Cerebellar nuclear complex (tissue), 1 donor: Measurements from ENCODE around the gene ADAM11.

Experiments used
- DNase-seq, 2 experiments: peaks; one replicate each; lab custom pipeline; 2025; lab: John Stamatoyannopoulos, UW

ADAM11 gene

GRCh38 chr17:44830359-44831288 is 71.8 kb downstream of the ADAM11 start:
- peak in 1 of 2 experiments; percentile 8 for DNase-seq

- no peak for DNase-seq
These were observed 72.6 kb downstream of the ADAM11 start for GRCh38 chr17:44831371-44831770.
